GM12872 (cell line): ENCODE data around the gene SPATC1L.

Experiments used
- CTCF ChIP-seq: IDR thresholded peaks from 3 replicates; pipeline ENCODE4 v1.5.1; 2011; ENCODE audit warnings: low read depth, mild to moderate bottlenecking, low read length, moderate library complexity; ENCODE audit not compliant: insufficient read depth

SPATC1L gene

GRCh38 chr21:46199436-46200373 is 15.4 kb upstream of the SPATC1L start:
- TF ChIP-seq CTCF = no peak

- TF ChIP-seq CTCF = no peak
Measured at GRCh38 chr21:46196733-46197132, 12.5 kb upstream of the SPATC1L start.

- TF ChIP-seq CTCF = no peak
Measured at GRCh38 chr21:46195595-46196195, 11.4 kb upstream of the SPATC1L start.

- TF ChIP-seq CTCF = no peak
Measured at GRCh38 chr21:46194374-46195334, 10.4 kb upstream of the SPATC1L start.

- TF ChIP-seq CTCF = no peak
Measured at GRCh38 chr21:46193829-46194373, 9.6 kb upstream of the SPATC1L start.

GRCh38 chr21:46191686-46192575 is 7.7 kb upstream of the SPATC1L start:
- TF ChIP-seq CTCF = no peak
